ENCODE results near the gene MBL2. TPM values are rescaled to one million over a fixed set of nuclear protein-coding genes. Genes with fewer than 3 reads are reported as not detected.

The MBL2 gene
- total RNA-seq, 1 donor from 2014 or later: not detected

GRCh38 chr10:52740155-52740549 is 32.4 kb downstream of the MBL2 start:
- no peak for DNase-seq

GRCh38 chr10:52739380-52740154 is 33.0 kb downstream of the MBL2 start:
- no peak for DNase-seq

- DNase-seq: no peak
Observed at GRCh38 chr10:52738951-52739350, 33.6 kb downstream of the MBL2 start.

GRCh38 chr10:52729271-52730104 is 43.1 kb downstream of the MBL2 start:
- peak; percentile 15 for DNase-seq

GRCh38 chr10:52720018-52720417 is 52.6 kb downstream of the MBL2 start:
- DNase-seq: no peak

Data from skin of body (tissue), 2 donors.